Neural progenitor cell (in vitro differentiated cells): ENCODE results near the gene KSR1.

Experiments used
- EZH2 ChIP-seq: fragments of 200-600 bp; sonication (generic); IDR thresholded peaks from 2 replicates; pipeline ENCODE4 v1.6.1; 2017; ENCODE audit warnings: antibody characterized with exemption, mild to moderate bottlenecking, moderate library complexity
- TF ChIP-seq, protein P1 (sequence below): fragments of 200-600 bp; sonication (generic); IDR thresholded peaks from 2 replicates; pipeline ENCODE4 v1.5.1; 2017; ENCODE audit warnings: antibody characterized with exemption, mild to moderate bottlenecking

DNA sequence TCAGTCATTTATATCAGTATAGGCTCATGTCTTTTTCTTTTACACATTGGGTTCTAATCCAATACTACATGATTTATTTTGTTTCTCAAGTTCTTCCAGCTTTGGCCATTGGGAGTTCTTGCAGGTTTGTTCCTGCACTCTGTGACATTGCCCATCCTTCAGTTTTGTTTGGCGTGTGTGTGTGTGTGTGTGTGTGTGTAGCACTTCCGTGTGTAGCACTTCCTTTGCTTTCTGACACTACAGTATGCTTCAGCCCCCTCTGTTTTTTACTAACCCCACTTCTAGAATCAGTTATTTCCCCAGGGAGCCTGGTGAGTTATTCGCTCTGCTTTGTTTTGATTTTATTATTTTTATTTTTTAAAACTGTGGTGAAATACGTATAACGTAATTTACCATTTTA lies 99.1 kb downstream of the KSR1 start:
- TF ChIP-seq, protein P1, sequence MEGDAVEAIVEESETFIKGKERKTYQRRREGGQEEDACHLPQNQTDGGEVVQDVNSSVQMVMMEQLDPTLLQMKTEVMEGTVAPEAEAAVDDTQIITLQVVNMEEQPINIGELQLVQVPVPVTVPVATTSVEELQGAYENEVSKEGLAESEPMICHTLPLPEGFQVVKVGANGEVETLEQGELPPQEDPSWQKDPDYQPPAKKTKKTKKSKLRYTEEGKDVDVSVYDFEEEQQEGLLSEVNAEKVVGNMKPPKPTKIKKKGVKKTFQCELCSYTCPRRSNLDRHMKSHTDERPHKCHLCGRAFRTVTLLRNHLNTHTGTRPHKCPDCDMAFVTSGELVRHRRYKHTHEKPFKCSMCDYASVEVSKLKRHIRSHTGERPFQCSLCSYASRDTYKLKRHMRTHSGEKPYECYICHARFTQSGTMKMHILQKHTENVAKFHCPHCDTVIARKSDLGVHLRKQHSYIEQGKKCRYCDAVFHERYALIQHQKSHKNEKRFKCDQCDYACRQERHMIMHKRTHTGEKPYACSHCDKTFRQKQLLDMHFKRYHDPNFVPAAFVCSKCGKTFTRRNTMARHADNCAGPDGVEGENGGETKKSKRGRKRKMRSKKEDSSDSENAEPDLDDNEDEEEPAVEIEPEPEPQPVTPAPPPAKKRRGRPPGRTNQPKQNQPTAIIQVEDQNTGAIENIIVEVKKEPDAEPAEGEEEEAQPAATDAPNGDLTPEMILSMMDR = no peak
- no peak for TF ChIP-seq EZH2
